Fibroblast of the aortic adventitia (primary cell): ENCODE data around the gene TNFAIP2. TPM values are rescaled to one million over a fixed set of nuclear protein-coding genes. Genes with fewer than 3 reads are reported as not detected.

Experiments used
- DNase-seq: peaks from one replicate; pipeline ENCODE4 v3.0.0-alpha.2; 2010; ENCODE audit warnings: low read depth
- H3K4me3 ChIP-seq: 2 replicates; pipeline ENCODE4 v1.5.1; 2011; ENCODE audit warnings: low read depth, mild to moderate bottlenecking, control low read depth, low read length, moderate library complexity
- CTCF ChIP-seq: IDR thresholded peaks from 2 replicates; pipeline ENCODE4 v1.5.1; 2011; ENCODE audit warnings: mild to moderate bottlenecking, low read length, control low read depth, inconsistent platforms; ENCODE audit not compliant: insufficient read depth
- total RNA-seq: library from RNA; depleted of rRNA; stranded (reverse); fragments of >200 nt; gene quantifications from 2 replicates; pipeline ENCODE4 v1.2.3, GENCODE V29; 2012; ENCODE audit warnings: low replicate concordance

The TNFAIP2 gene
- total RNA-seq, 1 donor: 44.5 TPM

GRCh38 chr14:103084021-103084919, 39.0 kb upstream of the TNFAIP2 start, which contains the start of gene LBHD2:
Gene LBHD2, plus strand, starts transcription at chr14:103084210. Its CDS starts 1,803 bp downstream, at chr14:103086013.
- no peak for TF ChIP-seq CTCF
- peak; percentile 19 for DNase-seq
- H3K4me3 ChIP-seq: peak within 1 kb of the TSS; percentile 25

DNA sequence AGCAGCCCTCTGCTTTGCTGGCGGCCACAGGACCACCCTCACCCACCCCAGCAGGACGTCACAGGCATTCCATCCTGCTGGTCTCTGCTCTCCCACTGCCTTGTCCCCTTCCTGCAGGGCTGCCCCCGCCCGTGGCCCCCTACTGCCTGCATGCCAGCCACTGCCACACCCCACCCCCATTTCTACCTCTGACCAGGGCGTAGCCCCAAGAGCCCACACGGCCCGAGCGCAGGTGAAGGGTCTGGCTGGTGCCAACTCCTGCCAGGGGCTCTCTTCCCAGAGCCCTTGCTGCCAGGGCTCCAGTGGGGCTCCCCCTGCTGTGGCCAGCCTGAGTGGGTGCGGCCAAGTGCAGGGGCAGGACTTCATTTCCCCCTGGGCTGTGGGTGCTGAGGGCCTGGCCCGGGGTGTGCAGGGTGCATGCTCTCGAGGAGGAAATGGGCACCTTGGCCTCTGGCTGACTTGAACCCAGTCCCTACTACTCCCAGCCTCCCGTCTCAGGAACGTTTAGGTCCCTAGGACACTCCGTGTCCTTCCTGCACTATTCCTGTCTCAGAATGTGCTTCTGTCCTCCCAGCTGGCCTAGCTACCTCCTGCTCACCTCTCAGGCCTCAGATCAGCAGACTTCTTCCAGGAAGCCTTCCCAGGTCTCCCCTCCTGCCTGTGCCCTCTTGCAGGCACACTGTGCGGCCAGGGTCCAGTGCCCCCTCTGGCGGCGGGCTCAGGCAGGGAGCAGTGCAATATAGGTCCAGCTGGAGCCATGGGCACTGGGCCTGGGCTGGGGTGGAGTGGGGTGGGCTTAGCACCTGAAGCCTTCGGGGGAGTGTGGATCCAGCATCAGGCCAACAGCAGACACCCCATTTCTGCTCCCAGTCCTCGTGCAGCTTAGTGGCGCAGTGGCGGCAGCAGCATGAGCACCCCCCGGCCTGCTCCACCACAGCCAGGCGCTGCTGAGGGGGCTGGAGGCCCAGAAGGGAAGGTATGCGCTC, 37.9 kb upstream of the TNFAIP2 start:
- H3K4me3 ChIP-seq: no peak overlapping the region
- no peak for DNase-seq
- TF ChIP-seq CTCF: peak; percentile 26

DNA sequence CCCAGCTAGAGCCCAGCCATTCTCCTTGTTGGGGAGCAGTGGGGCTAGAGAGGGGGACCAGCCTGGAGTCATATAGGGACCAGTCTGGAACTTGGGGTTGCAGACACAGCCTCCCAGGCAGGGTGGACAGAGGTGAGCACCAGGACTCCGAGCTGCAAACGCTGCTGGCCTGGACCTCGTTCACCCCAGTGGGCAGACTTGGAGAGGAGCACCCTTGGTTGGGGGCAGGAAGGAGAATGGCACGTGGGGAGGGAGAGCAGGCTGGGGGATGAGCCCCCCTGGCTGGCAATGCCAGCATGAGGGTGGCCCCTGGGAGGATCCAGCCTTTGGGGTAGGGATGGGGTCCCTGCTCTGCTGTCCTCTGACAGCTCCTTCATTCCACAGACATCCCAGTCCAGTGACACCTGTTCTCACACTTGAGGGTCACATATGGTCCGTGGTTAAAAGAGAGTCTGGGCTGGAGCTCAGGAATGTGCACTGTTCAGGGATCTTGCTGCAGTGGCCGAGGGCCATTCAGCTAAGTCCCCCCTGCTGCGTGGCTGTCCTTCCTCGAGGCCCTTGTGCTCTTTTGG, 36.4 kb upstream of the TNFAIP2 start:
- no peak for DNase-seq
- no peak overlapping the region for H3K4me3 ChIP-seq
- no peak for TF ChIP-seq CTCF

- TF ChIP-seq CTCF: no peak
- DNase-seq: no peak
- H3K4me3 ChIP-seq: no peak overlapping the region
Observed at GRCh38 chr14:103087343-103087835, 35.9 kb upstream of the TNFAIP2 start.

DNA sequence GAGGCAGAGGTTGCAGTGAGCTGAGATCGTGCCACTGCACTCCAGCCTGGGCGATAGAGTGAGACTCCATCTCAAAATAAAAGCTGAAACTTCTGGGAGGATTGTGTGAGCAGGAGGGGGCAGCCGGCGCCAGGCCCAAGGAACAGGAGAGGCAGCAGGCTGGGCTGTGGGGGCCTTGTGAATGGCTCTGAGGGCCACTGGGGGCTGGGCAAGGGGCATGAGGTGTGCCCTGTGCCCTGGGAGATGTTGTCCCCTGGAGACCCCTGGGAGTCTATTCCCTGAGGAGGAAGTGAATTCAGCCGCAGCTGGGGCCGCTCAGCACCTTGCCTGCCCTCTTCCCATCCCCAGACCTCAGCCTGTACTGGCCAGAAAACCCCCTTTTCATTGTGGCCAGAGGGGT, 34.3 kb upstream of the TNFAIP2 start:
- DNase-seq: no peak
- no peak for TF ChIP-seq CTCF
- H3K4me3 ChIP-seq: no peak overlapping the region
